HT1080 (cell line): Measurements from ENCODE around the gene RAB4B. TPM values are rescaled to one million over a fixed set of nuclear protein-coding genes. Genes with fewer than 3 reads are reported as not detected.
"Not testable (repeated sequence)": the region's sequence is repeated elsewhere in the genome, so short reads cannot be mapped to it uniquely, and the experiment has no call there.

Source experiments
- DNase-seq: peaks from one replicate; pipeline ENCODE4 v3.0.0-alpha.2; 2015; ENCODE audit warnings: low read depth
- total RNA-seq: library from RNA; depleted of rRNA; stranded (reverse); fragments of >200 nt; shearing (Covaris generic); gene quantifications from 2 replicates; pipeline ENCODE4 v1.2.3, GENCODE V29; 2014

Gene RAB4B
- total RNA-seq, 1 experiment from 2014 or later: 10.6 TPM

DNA sequence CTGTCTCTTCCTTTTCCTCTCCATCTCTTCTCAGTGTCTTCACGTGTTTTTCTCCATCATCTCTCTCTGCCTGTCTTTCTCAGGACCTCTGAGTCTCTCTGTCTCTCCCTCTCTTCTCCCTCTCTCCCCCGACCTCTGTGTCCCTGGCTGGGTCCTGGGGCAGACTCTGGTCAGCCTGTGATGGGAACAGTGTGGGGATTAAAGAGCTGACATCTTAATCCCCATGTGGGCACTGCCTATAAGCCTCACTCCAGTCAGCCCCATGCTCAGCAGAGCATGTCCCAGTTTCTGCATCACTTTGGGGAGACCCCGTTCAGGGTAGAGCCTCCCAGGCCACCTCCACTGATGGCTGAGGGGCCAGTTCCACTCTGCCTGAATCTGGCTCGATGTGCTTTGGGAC is 37.2 kb downstream of the RAB4B start:
- no peak for DNase-seq

DNA sequence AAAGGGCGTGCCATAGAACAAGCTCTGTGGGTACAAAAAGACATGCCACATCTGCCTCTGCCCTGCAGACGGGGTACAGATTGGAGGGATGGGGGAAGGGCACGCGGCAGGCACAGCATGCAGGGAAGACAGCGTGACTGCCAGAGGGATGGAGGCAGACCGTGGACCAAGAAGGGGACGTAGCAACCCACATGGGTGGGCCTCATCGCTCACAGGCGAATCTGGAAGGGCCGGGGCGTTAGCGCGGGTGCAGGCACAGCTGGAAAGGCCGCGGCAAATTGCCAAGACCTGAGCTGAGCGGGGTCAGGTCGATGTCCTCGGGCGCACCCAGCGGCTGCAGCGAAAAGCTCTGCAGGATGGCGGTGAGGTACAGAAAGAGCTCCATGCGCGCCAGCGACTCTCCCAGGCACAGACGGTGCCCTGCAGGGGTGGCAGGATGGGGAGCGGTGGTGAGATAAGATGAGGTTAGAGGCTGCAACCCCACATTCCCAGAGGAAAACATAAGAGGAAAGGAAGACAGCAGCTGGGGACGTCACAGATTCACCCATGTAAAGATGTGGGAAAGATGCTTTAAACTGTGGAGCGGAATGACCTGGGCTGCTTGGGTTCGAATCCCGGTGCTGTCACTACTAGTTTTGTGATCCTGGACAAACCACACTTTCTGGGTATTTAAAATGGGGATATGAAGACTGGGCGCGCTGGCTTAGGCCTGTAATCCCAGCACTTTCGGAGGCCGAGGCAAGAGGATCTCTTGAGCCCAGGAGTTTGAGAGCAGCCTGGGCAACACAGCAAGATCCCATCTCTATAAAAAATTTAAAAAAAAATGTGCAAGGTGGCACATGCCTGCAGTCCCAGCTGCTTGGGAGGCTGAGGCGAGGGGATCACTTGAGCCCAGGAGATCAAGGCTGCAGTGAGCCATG is 40.7 kb downstream of the RAB4B start:
- not testable (repeated sequence) for DNase-seq

DNA sequence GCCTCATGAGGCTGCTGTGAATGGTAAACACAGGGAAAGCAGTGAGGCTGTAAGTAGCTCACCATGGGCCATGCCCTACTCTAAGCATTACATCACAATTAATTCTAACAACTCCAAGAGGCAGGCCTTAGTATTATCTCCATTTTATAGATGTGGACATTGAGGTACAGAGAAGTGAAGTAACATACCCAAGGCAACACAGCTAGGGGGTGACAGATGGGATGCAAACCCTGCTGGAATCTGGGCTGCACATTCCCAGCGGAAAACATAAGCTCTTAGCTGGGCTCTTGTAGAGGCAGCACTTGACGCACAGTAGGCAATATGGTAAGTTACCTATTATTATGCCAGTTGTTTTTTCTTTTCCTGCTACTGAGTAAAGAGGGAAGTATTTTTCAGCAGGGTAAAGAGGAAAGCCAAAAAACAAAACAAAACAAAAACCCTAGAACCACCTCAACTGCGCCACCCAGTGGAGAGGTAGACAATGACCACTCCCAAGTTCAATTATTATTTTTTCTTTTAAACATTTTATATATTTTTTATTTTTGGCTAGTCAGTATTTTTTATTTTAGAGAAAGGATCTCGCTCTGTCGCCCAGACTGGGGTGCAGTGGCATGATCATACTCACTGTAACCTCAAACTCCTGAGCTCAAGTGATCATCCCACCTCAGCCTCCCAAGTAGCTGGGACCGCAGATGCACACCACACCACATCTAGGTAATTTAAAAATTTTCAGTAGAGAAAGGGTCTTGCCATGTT is 41.6 kb downstream of the RAB4B start:
- DNase-seq: not testable (repeated sequence)

DNA sequence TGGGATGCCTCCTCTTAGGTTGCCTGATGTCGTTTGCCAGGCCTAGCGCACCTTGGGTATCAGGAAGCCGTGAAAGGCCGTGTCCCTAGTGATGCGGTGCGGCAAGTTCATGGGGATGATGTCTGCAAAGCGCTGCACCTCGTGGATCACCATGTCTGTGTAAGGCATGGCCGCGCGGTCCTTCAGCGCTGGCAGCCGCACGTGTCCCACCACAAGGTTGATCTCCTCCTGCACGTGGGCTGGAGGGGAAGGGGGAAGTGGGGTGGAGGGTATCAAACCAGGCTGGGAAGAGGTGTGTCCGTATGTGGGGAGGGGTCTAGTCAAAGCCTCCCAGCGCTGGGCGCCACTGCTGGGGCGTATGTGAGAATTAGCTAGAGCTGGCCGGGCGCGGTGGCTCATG is 44.1 kb downstream of the RAB4B start:
- no peak for DNase-seq

DNA sequence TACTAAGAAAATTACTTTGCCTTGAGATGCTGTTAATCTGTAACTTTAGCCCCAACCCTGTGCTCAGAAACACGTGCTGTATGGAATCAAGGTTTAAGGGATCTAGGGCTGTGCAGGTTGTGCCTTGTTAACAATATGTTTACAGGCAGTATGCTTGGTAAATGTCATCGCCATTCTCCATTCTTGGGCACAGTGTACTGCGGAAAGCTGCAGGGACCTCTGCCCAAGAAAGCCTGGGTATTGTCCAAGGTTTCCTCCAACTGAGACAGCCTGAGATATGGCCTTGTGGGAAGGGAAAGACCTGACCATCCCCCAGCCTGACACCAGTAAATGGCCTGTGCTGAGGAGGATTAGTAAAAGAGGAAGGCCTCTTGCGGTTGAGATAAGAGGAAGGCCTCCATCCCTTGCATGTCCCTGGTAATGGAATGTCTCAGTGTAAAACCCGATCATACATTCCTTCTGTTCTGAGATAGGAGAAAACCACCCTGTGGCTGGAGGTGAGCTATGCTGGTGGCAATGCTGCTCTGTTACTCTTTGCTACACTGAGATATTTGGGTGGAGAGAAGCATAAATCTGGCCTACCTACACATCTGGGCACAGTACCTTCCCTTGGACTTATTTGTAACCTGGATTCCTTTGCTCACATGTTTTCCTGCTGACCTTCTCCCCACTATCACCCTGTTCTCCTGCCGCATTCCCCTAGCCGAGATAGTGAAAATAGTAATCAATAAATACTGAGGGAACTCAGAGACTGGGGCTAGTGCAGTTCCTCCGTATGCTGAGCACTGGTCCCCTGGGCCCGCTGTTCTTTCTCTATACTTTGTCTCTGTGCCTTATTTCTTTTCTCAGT is 44.9 kb downstream of the RAB4B start:
- DNase-seq: not testable (repeated sequence)

DNA sequence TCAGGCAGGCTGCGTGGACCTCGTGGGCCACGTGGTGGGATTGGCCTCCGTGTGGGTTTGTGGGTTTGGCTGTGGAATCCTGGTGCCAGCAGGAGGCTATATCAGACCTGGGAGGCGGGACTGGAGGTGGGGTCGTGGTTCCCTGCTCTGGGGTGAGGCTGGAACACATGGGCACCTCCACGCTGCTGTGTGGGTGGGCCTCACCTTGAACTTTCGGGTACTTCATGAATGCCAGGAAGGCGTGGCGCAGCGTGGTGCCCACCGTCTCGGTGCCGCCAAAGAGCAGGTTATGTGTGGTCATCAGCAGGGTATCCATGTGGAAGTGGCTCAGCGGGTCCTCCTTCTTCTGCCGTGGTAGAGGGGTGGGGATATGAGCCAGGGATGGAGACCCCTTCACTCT is 46.9 kb downstream of the RAB4B start:
- DNase-seq: not testable (repeated sequence)

DNA sequence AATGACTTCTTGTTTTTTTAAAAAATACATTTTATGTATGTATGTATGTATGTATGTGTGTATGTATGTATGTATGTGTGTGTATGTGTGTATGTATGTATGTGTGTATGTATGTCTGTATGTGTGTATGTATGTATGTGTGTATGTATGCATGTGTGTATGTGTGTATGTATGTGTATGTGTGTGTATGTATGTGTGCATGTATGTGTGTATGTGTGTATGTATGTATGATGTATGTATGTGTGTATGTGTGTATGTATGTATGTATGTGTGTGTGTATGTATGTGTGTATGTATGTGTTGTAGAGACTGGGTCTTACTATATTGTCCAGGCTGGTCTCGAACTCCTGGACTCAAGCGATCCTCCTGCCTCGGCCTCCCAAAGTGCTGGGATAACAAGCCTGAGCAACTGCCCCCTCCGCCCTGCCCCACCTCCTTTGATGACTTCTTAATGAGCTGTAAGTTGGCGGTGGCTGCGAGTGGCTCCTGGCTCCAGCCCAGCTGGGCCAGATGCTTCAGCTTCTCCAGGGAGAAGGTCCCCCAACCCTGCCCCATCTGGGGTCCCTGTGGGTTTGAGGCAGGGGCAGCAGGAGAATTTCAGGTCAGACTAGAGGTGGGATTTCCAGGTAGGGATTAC is 47.5 kb downstream of the RAB4B start:
- not testable (repeated sequence) for DNase-seq

DNA sequence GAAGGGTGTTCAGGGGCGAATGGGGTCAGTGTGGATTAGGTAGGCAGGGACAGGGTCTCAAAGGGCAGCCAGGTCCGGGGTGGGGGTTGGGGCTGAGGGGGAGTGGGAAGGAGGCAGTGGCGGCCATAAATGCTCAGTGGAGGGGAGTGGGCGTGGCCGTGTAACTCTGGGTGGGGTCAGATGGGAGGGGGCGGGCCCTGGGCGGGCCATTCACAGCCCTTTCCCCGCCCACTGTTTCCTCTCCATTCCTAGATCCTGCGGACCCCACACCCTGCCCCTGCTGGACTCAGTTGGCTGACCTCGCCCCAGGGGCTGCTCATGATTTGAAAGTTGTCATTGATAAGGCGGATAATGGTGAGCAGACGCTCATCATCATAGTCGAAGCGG is 48.3 kb downstream of the RAB4B start:
- not testable (repeated sequence) for DNase-seq

DNA sequence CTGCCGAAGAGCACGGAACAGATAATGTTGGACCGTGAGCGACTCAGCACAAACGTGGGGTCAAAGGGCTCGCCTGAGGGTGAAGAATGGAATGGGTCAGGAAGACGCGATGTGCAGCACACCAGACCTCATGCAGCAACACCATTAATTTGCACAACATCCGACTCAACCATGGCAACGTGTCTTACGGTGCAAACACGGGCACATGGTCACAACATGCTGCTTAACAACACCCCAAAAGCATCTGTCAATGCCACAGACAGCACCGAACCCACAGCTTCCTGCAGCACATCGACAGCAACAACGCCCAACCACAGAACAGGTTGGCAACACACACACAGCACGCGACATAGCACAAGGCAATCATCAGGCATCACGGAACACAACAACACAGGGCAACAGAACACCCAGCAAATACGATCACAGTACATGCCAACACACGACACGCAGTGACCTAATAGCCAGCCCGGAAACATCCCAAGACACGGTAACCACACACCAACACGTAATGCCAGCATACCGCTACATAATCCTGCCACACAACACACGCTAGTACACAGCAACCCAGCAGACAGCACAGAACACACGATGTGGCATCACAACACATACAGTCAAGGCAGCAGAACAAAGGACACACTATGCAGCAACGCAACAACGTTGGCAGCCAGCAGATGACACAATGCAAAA is 48.8 kb downstream of the RAB4B start:
- not testable (repeated sequence) for DNase-seq

DNA sequence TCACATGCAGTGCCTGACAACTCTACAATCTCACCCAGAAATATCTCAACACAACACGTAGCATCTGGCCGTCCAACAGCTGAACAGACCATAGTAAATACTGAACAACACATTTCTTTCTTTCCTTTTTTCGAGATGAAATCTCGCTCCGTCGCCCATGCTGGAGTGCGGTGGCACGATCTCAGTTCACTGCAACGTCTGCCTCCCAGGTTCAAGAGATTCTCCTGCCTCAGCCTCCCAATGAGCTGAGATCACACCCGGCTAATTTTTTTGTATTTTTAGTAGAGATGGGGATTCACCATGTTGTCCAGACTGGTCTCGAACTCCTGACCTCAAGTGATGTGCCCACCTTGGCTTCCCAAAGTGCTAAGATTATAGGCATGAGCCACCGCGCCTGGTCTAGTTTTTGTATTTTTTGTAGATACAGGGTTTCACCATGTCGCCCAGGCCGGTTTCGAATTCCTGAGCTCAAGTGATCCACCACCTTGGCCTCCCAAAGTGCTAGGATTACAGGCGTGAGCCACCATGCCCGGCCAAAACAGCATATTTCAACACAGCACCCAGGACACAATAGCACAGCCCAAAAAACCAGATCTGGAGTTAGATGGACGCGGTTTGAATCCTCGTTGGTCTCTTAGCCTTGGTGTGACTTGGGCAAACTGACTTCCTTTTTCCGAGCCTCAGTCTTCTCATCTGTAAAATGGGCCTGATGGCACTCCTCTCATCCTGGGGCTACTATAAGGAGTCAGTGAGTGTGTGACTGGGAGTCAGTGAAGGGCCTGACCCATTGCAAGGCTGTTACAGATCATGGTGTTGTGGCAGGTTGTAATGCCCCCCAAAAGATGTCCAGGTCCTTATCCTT is 49.6 kb downstream of the RAB4B start:
- DNase-seq: no peak

DNA sequence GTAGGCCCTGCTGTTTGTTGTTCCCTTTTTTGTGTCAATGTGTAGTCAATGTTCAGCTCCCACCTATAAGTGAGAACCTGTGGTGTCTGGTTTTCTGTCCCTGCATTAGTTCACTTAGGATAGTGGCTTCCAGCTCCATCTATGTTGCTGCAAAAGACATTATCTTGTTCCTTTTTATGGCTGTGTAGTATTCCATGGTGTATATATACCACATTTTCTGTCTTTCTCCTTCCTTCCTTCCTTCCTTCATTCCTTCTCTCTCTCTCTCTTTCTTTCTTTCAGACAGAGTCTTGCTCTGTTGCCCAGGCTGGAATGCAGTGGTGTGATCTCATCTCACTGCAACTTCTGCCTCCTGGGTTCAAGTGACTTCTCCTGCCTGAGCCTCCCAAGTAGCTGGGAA is 51.2 kb downstream of the RAB4B start:
- no peak for DNase-seq

DNA sequence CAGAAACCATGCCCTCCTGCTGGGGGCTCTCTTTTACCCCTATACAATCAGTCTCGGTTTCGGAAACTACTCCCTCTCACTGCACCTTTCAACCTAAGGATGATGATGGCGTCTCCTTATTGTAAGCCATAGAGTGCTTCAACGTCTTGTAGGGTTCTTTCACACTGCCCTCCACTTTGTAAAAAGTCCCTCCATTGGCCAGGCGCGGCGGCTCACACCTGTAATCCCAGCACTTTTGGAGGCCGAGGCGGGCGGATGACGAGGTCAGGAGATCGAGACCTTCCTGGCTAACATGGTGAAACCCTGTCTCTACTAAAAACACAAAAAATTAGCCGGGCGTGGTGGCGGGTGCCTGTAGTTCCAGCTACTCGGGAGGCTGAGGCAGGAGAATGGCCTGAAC is 52.7 kb downstream of the RAB4B start:
- not testable (repeated sequence) for DNase-seq

DNA sequence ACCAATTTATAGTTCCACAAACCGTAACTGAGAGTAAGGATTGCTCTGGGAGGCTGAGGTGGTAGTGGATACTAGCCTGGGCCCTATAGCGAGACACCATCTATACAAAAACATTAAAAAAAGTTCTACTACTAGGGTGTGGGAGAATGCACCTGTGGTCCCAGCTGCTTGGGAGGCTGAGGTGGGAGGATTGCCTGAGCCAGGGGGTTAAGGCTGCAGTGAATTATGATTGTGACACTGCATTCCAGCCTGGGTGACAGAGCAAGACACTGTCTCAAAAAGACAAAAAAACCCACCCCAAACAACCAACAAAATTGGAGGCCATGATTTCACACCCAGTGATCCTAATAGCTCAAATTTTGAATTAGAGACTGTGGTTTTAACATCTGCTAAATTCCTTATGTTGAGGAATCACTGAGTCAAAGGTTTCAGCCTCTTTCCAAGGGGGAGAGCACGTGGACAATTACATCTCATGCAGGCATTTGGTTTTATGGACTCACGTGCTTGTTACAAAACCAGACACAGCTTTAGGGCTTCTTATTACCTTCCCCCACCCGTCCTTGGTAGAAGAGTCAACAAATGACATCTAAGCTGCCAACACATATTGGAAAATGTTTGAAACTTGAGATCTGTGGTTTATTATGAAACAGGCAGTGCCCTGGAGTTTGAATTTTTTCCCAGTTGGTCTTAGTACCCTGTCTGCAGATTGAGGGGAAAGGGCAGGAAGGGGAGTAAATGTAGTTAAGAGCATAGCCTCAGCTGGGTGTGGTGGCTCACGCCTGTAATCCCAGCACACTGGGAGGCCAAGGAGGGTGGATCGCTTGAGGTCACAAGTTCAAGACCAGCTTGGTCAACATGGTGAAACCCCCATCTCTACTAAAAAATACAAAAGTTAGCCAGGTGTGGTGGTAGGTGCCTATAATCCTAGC is 53.7 kb downstream of the RAB4B start:
- peak; percentile 96 for DNase-seq

DNA sequence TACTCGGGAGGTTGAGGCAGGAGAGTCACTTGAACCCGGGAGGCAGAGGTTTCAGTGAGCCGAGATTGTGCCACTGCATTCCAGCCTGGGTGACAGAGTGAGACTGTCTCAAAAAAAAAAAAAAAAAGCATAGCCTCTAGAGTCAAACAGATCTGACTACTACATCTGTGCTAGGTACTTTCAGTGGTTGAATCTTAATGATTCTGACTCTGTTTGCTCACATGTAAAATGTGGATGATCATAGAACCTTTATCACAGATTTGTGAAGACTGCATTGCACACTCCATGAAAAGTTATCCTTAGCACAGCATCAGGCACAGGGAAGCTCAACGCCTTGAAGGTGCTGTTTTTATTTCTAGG is 54.4 kb downstream of the RAB4B start:
- DNase-seq: not testable (repeated sequence)

DNA sequence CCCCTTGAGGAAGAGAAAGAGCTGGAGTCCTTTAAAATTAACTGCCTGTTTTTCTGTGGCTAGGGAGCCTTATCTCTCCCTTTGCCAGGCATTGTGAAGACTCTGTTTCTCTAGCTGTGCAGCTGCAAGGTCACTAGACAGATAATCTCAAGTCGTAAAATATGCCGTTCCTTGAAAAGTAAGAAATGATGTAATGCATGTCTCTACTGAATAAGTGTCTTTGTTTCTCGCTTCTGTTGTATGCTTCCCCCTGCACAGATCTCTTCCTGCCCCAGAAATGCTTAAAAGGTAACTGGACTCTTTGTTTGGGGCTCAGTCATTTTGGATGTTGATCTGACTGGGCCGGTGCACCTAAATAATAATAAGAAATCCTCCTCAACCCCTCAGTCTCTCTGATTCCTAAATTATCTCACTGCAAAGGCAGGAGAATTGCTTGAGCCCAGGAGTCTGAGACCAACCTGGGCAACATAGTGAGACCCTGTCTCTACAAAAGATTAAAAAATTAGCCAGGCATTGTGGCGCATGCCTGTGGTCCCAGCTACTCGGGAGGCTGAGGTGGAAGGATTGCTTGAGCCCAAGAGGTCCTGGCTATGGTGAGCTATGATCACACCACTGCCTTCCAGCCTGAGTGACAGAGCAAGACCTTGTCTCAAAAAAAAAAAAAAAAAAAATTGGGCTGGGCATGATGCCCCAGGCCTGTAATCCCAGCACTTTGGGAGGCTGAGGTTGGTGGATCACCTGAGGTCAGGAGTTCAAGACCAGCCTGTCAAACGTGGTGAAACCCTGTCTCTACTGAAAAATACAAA is 55.9 kb downstream of the RAB4B start:
- DNase-seq: not testable (repeated sequence)

DNA sequence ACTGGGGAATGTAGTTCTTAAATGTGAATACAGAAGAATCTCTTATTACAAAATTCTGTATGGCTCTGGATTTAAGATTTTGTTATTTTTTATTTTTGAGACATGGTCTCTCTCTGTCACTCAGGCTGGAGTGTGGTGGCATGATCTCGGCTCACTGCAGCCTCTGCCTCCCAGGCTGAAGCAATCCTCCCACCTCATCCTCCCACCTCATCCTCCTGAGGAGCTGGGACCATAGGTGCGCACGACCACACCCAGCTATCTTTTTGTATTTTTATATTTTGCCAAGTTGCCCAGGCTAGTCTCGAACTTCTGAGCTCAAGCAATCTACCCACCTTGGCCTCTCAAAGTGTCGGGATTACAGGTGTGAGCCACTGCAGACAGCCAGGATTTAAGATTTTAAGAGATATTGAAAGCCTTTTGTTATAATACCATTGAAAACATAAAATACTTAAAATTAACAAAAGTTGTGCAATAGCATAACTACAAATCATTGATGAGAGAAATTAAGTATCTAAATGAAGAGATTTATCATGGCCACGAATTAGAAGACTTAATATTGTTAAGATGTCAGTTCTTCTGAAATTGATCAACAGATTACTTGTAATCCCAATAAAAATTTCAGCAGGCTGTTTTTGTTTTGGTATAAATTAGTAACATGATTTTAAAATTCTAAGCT is 58.8 kb downstream of the RAB4B start:
- no peak for DNase-seq

DNA sequence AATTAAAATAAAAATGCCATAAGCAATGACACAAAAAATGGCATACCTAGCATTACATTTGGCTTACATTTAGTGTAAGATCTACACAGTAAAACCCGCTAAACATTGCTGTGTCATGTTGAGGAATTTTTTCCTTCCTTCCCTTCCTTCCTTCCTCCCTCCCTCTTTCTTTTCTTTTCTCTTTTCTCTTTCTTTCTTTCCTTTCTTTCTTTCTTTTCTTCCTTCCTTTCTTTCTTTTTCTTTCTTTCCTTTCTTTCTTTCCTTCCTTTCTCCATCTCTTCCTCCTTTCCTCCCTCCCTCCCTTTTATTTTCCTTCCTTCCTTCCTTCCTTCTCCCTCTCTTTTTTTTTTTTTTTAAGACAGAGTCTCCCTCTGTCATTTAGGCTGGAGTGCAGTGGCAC is 60.4 kb downstream of the RAB4B start:
- DNase-seq: not testable (repeated sequence)
